Liver (tissue), 9 donors: ENCODE measurements around the gene CAST. TPM values are rescaled to one million over a fixed set of nuclear protein-coding genes. Genes with fewer than 3 reads are reported as not detected.
"Not testable (repeated sequence)": the region's sequence is repeated elsewhere in the genome, so short reads cannot be mapped to it uniquely, and the experiment has no call there.

Experiments
- DNase-seq: peaks from one replicate; pipeline ENCODE4 v3.0.0-alpha.2; 2017; ENCODE audit warnings: low spot score
- H3K27ac ChIP-seq, 2 donors: one replicate each; pipeline ENCODE4 v1.7.0; 2013; ENCODE audit warnings: inconsistent platforms in 2 of 2, low read length in 2 of 2, control low read depth in 1 of 2, low read depth in 1 of 2, mild to moderate bottlenecking in 1 of 2
- H3K27me3 ChIP-seq, 4 donors: one replicate each; pipeline versions ENCODE4 v1.6.1 to v1.7.0; 2013; ENCODE audit warnings: low read length in 3 of 4, inconsistent platforms in 1 of 4, mild to moderate bottlenecking in 1 of 4, moderate library complexity in 1 of 4; ENCODE audit not compliant: control insufficient read depth in 4 of 4, insufficient read depth in 4 of 4
- H3K36me3 ChIP-seq, 4 donors: one replicate each; pipeline versions ENCODE4 v1.6.1 to v1.7.0; 2013; ENCODE audit warnings: low read length in 3 of 4, mild to moderate bottlenecking in 3 of 4, low read depth in 1 of 4, moderate library complexity in 1 of 4; ENCODE audit not compliant: control insufficient read depth in 4 of 4, insufficient read depth in 3 of 4
- H3K4me1 ChIP-seq, 4 donors: one replicate each; pipeline versions ENCODE4 v1.6.1 to v1.7.0; 2013; ENCODE audit warnings: low read length in 3 of 4, mild to moderate bottlenecking in 3 of 4, moderate library complexity in 1 of 4; ENCODE audit not compliant: control insufficient read depth in 4 of 4, insufficient read depth in 4 of 4
- H3K4me3 ChIP-seq, 3 donors: one replicate each; pipeline versions ENCODE4 v1.6.1 to v1.7.0; 2013; ENCODE audit warnings: low read length in 3 of 3, control low read depth in 1 of 3, low read depth in 1 of 3, mild to moderate bottlenecking in 1 of 3
- H3K9ac ChIP-seq, 2 donors: one replicate each; pipeline ENCODE4 v1.7.0; 2013; ENCODE audit warnings: low read length in 2 of 2, mild to moderate bottlenecking in 2 of 2, moderate library complexity in 2 of 2, control low read depth in 1 of 2, low read depth in 1 of 2
- H3K9me3 ChIP-seq, 4 donors: one replicate each; pipeline versions ENCODE4 v1.6.1 to v1.7.0; 2013; ENCODE audit warnings: low read length in 3 of 4; ENCODE audit not compliant: control insufficient read depth in 4 of 4
- ATF3 ChIP-seq: IDR thresholded peaks from 2 replicates; pipeline ENCODE4 v1.6.1; 2016; ENCODE audit warnings: antibody characterized with exemption
- FOXA2 ChIP-seq: IDR thresholded peaks from 2 replicates; pipeline ENCODE4 v1.6.1; 2016; ENCODE audit warnings: antibody characterized with exemption
- GABPA ChIP-seq, 2 donors: IDR thresholded peaks in 1 of 2; conservative IDR thresholded peaks in 1 of 2; 2 replicates each; pipeline ENCODE4 v1.6.1; 2016; ENCODE audit warnings: antibody characterized with exemption in 2 of 2, mild to moderate bottlenecking in 1 of 2, moderate library complexity in 1 of 2
- HNF4A ChIP-seq, 2 donors: conservative IDR thresholded peaks; 2 replicates each; pipeline ENCODE4 v1.6.1; 2016; ENCODE audit warnings: antibody characterized with exemption in 2 of 2, mild to moderate bottlenecking in 2 of 2
- HNF4G ChIP-seq: IDR thresholded peaks from 2 replicates; pipeline ENCODE4 v1.6.1; 2016; ENCODE audit warnings: antibody characterized with exemption
- JUND ChIP-seq, 2 donors: IDR thresholded peaks; 2 replicates each; pipeline ENCODE4 v1.6.1; 2016; ENCODE audit warnings: antibody characterized with exemption in 2 of 2
- MAX ChIP-seq: IDR thresholded peaks from 2 replicates; pipeline ENCODE4 v1.6.1; 2016; ENCODE audit warnings: antibody characterized with exemption
- NR2F2 ChIP-seq: IDR thresholded peaks from 2 replicates; pipeline ENCODE4 v1.6.1; 2016; ENCODE audit warnings: antibody characterized with exemption
- RAD21 ChIP-seq, 2 donors: IDR thresholded peaks; 2 replicates each; pipeline ENCODE4 v1.6.1; 2016; ENCODE audit warnings: antibody characterized with exemption in 2 of 2, mild to moderate bottlenecking in 2 of 2
- REST ChIP-seq: IDR thresholded peaks from 2 replicates; pipeline ENCODE4 v1.6.1; 2016; ENCODE audit warnings: antibody characterized with exemption, mild to moderate bottlenecking
- RXRA ChIP-seq, 2 donors: IDR thresholded peaks; 2 replicates each; pipeline ENCODE4 v1.6.1; 2017 to 2018; ENCODE audit warnings: antibody characterized with exemption in 2 of 2, mild to moderate bottlenecking in 1 of 2
- ZBTB33 ChIP-seq: IDR thresholded peaks from 2 replicates; pipeline ENCODE4 v1.6.1; 2016; ENCODE audit warnings: antibody characterized with exemption
- WGBS: extraction: QIAGEN DNeasy Blood & Tissue Kit; methylation state at CpG from one replicate; pipeline ENCODE4 v1.1.7; 2013; 5-methylcytosine and 5-hydroxymethylcytosine counted together
- polyA plus RNA-seq, 2 donors: library from polyadenylated mRNA; stranded (reverse) in 1 of 2; unstranded in 1 of 2; fragments of 200-250 nt in 1 of 2; fragments of >200 nt in 1 of 2; fragmentation: Nextera tagmentation in 1 of 2; extraction: Ambion mirVana in 1 of 2; gene quantifications; one replicate each; pipeline versions ENCODE4 v1.2.1 to v1.2.3, GENCODE V29; 2013 to 2015
- total RNA-seq, 2 donors: library from RNA; depleted of rRNA; stranded (reverse); fragments of >200 nt; gene quantifications; one replicate each; pipeline ENCODE4 v1.2.3, GENCODE V29; 2014
- donor health status: healthy.
- donor health status: healthy.
- donor health status: healthy.
- donor health status: healthy.
- donor health status: healthy.

The CAST gene
- total and polyA plus RNA-seq, 4 donors, result 43.3 to 126 (median 81.0) TPM

- Histone ChIP-seq H3K9me3 (no peaks in the 10 kb centered on the region), H3K27me3 (no peaks in the 10 kb centered on the region), H3K4me1 (peaks cover 1 to 7% (median 6%) of the 10 kb centered on the region in 4 donors), H3K4me3 (no peak overlapping the region), H3K27ac (no peak overlapping the region), H3K36me3 (no peaks in the 10 kb centered on the region), H3K9ac (no peak overlapping the region)
- DNase-seq, result no peak
- 86% methylated on average over 3 of the region's 3 CpGs for WGBS
- TF ChIP-seq REST (no peak), HNF4A (conservative IDR thresholded peaks at IDR 0.05) (no peak), NR2F2 (no peak), MAX (no peak)
Measured at GRCh38 chr5:96616801-96617200, 45.4 kb upstream of the CAST start.

- H3K9ac ChIP-seq, H3K27me3 ChIP-seq, H3K4me1 ChIP-seq, H3K9me3 ChIP-seq, H3K36me3 ChIP-seq, DNase-seq, H3K4me3 ChIP-seq, H3K27ac ChIP-seq: not testable (repeated sequence)
- 97% methylated on average over 30 of the region's 30 CpGs for WGBS
Measured at GRCh38 chr5:96618311-96619016, 43.7 kb upstream of the CAST start.

- no peaks in the 10 kb centered on the region for H3K36me3 ChIP-seq
- H3K9me3 ChIP-seq, result no peaks in the 10 kb centered on the region
- no peak overlapping the region for H3K27ac ChIP-seq
- TF ChIP-seq RAD21 (IDR thresholded peaks at IDR 0.05) (no peak), HNF4G (no peak), RXRA (IDR thresholded peaks at IDR 0.05) (no peak), REST (no peak), JUND (IDR thresholded peaks at IDR 0.05) (no peak), ZBTB33 (no peak), FOXA2 (no peak), HNF4A (conservative IDR thresholded peaks at IDR 0.05) (no peak), GABPA (IDR thresholded peaks at IDR 0.05 in 1 of 2, conservative IDR thresholded peaks at IDR 0.05 in 1 of 2) (no peak), ATF3 (no peak)
- no peaks in the 10 kb centered on the region for H3K27me3 ChIP-seq
- 93% methylated on average over 2 of the region's 2 CpGs for WGBS
- H3K9ac ChIP-seq, result no peak overlapping the region
- DNase-seq, result no peak
- no peak overlapping the region for H3K4me3 ChIP-seq
- no peaks in the 10 kb centered on the region for H3K4me1 ChIP-seq
Measured at GRCh38 chr5:96619946-96620345, 42.2 kb upstream of the CAST start.
